MM.1S (cell line): ENCODE results near the gene CASP12.

Experiments used
- DNase-seq: peaks from one replicate; pipeline ENCODE4 v3.0.0-alpha.2; 2015
- H2AFZ ChIP-seq: fragments of 300-600 bp; sonication (generic); 2 replicates; pipeline ENCODE4 v1.6.0; 2016; ENCODE audit warnings: antibody characterized with exemption, low read length
- H3F3A ChIP-seq: fragments of 300-600 bp; sonication (generic); 2 replicates; pipeline ENCODE4 v1.6.1; 2016; ENCODE audit warnings: mild to moderate bottlenecking, antibody characterized with exemption, low read length, moderate library complexity, mixed read lengths; ENCODE audit not compliant: insufficient read depth
- H3K27ac ChIP-seq: fragments of 300-600 bp; sonication (generic); 2 replicates; pipeline ENCODE4 v1.5.1; 2016; ENCODE audit warnings: mild to moderate bottlenecking, low read length
- H3K27me3 ChIP-seq: fragments of 300-600 bp; sonication (generic); replicated peaks from 2 replicates; pipeline ENCODE4 v1.6.0; 2016; ENCODE audit warnings: low read length; ENCODE audit not compliant: insufficient read depth
- H3K36me3 ChIP-seq: fragments of 300-600 bp; sonication (generic); replicated peaks from 2 replicates; pipeline ENCODE4 v1.6.1; 2016; ENCODE audit warnings: mild to moderate bottlenecking, low read length, mixed read lengths; ENCODE audit not compliant: insufficient read depth
- H3K4me1 ChIP-seq: fragments of 300-600 bp; sonication (generic); 2 replicates; pipeline ENCODE4 v1.6.1; 2016; ENCODE audit warnings: low read length, mixed read lengths
- H3K4me2 ChIP-seq: fragments of 300-600 bp; sonication (generic); 2 replicates; pipeline ENCODE4 v1.6.0; 2016; ENCODE audit warnings: low read depth, low read length
- H3K4me3 ChIP-seq: fragments of 300-600 bp; sonication (generic); 2 replicates; pipeline ENCODE4 v1.5.1; 2016; ENCODE audit warnings: low read length, mixed read lengths
- H3K79me2 ChIP-seq: fragments of 300-600 bp; sonication (generic); 2 replicates; pipeline ENCODE4 v1.6.1; 2016; ENCODE audit warnings: mixed run types, low read length, mixed read lengths
- H3K9ac ChIP-seq: fragments of 300-600 bp; sonication (generic); 2 replicates; pipeline ENCODE4 v1.6.1; 2016; ENCODE audit warnings: low read length, mixed read lengths
- H3K9me2 ChIP-seq: fragments of 300-600 bp; sonication (generic); replicated peaks from 2 replicates; pipeline ENCODE4 v1.6.1; 2016; ENCODE audit warnings: mild to moderate bottlenecking, low read length, mixed read lengths; ENCODE audit not compliant: insufficient read depth
- H3K9me3 ChIP-seq: fragments of 300-600 bp; sonication (generic); replicated peaks from 2 replicates; pipeline ENCODE4 v1.6.1; 2016; ENCODE audit warnings: mild to moderate bottlenecking, low read length, mixed read lengths; ENCODE audit not compliant: insufficient read depth
- H4K20me1 ChIP-seq: fragments of 300-600 bp; sonication (generic); 2 replicates; pipeline ENCODE4 v1.6.1; 2016; ENCODE audit warnings: mild to moderate bottlenecking, low read length, moderate library complexity, mixed read lengths; ENCODE audit not compliant: insufficient read depth
- CTCF ChIP-seq: fragments of 300-600 bp; sonication (generic); IDR thresholded peaks from 2 replicates; pipeline ENCODE4 v1.5.1; 2016; ENCODE audit warnings: antibody characterized with exemption, low read length, mixed read lengths
- EZH2 ChIP-seq: fragments of 300-600 bp; sonication (generic); optimal IDR thresholded peaks from 2 replicates; pipeline ENCODE3; 2017; ENCODE audit warnings: low read depth, mild to moderate bottlenecking, antibody characterized with exemption, low read length, mixed read lengths
- EZH2phosphoT487 ChIP-seq: fragments of 300-600 bp; sonication (generic); IDR thresholded peaks from 2 replicates; pipeline ENCODE4 v1.6.1; 2018; ENCODE audit warnings: antibody characterized with exemption, low read length

CASP12 gene

GRCh38 chr11:104872393-104872792 is 25.9 kb downstream of the CASP12 start:
- Histone ChIP-seq H3K36me3 (no peaks in the 10 kb centered on the region), H3K9ac (no peak overlapping the region), H3K4me3 (no peak overlapping the region), H3K27ac (no peak overlapping the region), H3K9me2 (no peaks in the 10 kb centered on the region), H3F3A (peaks cover 7% of the 10 kb centered on the region), H3K4me1 (peaks cover 23% of the 10 kb centered on the region), H3K9me3 (no peaks in the 10 kb centered on the region), H3K27me3 (no peaks in the 10 kb centered on the region), H3K79me2 (no peaks in the 10 kb centered on the region), H2AFZ (no peak overlapping the region), H4K20me1 (no peaks in the 10 kb centered on the region), H3K4me2 (no peak overlapping the region)
- DNase-seq, result no peak
- TF ChIP-seq EZH2phosphoT487 (no peak), EZH2 (no peak), CTCF (no peak)

- DNase-seq, result peak; percentile 36
Observed at GRCh38 chr11:104870910-104871309, 27.4 kb downstream of the CASP12 start.

GRCh38 chr11:104866815-104867214 is 31.4 kb downstream of the CASP12 start:
- Histone ChIP-seq H3K9ac (no peak overlapping the region), H3K9me2 (no peaks in the 10 kb centered on the region), H3F3A (no peaks in the 10 kb centered on the region), H3K4me3 (no peak overlapping the region), H3K4me1 (peaks cover 12% of the 10 kb centered on the region), H2AFZ (no peak overlapping the region), H3K27me3 (no peaks in the 10 kb centered on the region), H3K36me3 (no peaks in the 10 kb centered on the region), H3K27ac (no peak overlapping the region), H3K9me3 (no peaks in the 10 kb centered on the region), H4K20me1 (no peaks in the 10 kb centered on the region), H3K4me2 (no peak overlapping the region), H3K79me2 (no peaks in the 10 kb centered on the region)
- TF ChIP-seq CTCF (no peak), EZH2phosphoT487 (no peak), EZH2 (no peak)
- no peak for DNase-seq

More at GRCh38 chr11:104870910-104871309, 27.4 kb downstream of the CASP12 start:
- Histone ChIP-seq H3K36me3 (no peaks in the 10 kb centered on the region), H3K27ac (no peak overlapping the region), H3K9ac (no peak overlapping the region), H3F3A (no peaks in the 10 kb centered on the region), H4K20me1 (no peaks in the 10 kb centered on the region), H3K9me2 (no peaks in the 10 kb centered on the region), H3K4me2 (peak overlapping the region; percentile 12; the same call in 1 of the 2 replicates), H2AFZ (no peak overlapping the region), H3K4me1 (peaks cover 12% of the 10 kb centered on the region), H3K27me3 (no peaks in the 10 kb centered on the region), H3K79me2 (no peaks in the 10 kb centered on the region), H3K4me3 (0 out of 2 replicates have a peak overlapping the region, but pooled peaks have one; percentile 1), H3K9me3 (no peaks in the 10 kb centered on the region)
- TF ChIP-seq CTCF (no peak), EZH2phosphoT487 (no peak), EZH2 (no peak)
